Lower leg skin (tissue), 3 donors: ENCODE results near the gene MBNL2.

ENCODE experiments used
- CTCF ChIP-seq, 3 donors: fragments of 450-650 bp; IDR thresholded peaks; one replicate each; pipeline ENCODE4 v1.5.1; 2016; ENCODE audit warnings: antibody characterized with exemption in 3 of 3, mild to moderate bottlenecking in 3 of 3, moderate library complexity in 2 of 3
- POLR2A ChIP-seq, 2 donors: fragments of 450-650 bp; IDR thresholded peaks; one replicate each; pipeline ENCODE4 v1.6.1; 2016 to 2017; ENCODE audit warnings: antibody characterized with exemption in 2 of 2, mild to moderate bottlenecking in 1 of 2, moderate library complexity in 1 of 2

- TF ChIP-seq POLR2A (IDR thresholded peaks at IDR 0.05) (no peak), CTCF (IDR thresholded peaks at IDR 0.05) (no peak)
Measured at GRCh38 chr13:97436845-97437244, 214.7 kb downstream of the MBNL2 start.
